Skin epidermis (tissue), 12 donors: Measurements from ENCODE around the gene RNPS1.

Source experiments
- H3K27ac ChIP-seq, 21 experiments: fragments of 200-600 bp; sonication (generic) in 11 of 21; one replicate each; pipeline ENCODE4 v1.5.0; 2020; ENCODE audit warnings: mild to moderate bottlenecking in 3 of 21, inconsistent platforms in 2 of 21, moderate library complexity in 2 of 21
- H3K4me3 ChIP-seq, 7 experiments: fragments of 200-600 bp; sonication (generic) in 2 of 7; one replicate each; pipeline ENCODE4 v1.5.0; 2020; ENCODE audit warnings: inconsistent platforms in 2 of 7, mild to moderate bottlenecking in 2 of 7, moderate library complexity in 1 of 7

The RNPS1 gene

DNA sequence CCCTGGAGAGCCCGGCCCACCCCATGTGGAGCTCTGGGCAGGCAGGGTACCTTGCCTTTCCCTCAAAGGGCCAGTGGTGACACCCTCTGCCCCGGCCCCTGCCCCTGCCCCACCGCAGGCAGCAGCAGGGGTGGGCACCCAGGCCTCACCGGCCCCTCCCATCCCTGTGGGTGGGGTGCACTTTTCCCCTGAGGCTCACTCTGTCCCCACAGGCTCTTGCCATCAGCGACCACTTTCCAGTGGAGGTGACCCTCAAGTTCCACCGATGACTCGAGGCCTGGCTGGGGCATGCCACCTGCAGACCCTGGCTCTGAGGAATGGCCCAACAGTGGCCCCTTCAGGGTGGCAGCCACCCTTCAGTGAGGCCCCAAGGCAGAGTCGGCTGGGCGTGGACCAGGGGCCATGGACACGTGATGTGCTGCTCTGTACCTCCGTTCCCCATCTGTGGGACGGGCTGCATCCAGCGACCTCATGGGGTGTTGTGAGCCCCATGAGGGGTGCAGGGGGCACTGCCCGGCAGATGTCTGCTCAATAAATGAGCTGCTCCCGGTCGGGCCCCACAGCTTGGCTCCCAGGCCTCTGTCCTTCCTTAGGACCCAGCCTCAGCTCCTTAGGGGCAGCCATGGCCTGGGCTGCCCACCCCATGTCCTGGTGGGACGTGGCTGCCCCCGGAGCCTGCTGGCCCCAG is 29.6 kb downstream of the RNPS1 start:
- Histone ChIP-seq H3K27ac (no peak overlapping the region), H3K4me3 (peak overlapping the region in 1 of 7 experiments; percentile 6)

DNA sequence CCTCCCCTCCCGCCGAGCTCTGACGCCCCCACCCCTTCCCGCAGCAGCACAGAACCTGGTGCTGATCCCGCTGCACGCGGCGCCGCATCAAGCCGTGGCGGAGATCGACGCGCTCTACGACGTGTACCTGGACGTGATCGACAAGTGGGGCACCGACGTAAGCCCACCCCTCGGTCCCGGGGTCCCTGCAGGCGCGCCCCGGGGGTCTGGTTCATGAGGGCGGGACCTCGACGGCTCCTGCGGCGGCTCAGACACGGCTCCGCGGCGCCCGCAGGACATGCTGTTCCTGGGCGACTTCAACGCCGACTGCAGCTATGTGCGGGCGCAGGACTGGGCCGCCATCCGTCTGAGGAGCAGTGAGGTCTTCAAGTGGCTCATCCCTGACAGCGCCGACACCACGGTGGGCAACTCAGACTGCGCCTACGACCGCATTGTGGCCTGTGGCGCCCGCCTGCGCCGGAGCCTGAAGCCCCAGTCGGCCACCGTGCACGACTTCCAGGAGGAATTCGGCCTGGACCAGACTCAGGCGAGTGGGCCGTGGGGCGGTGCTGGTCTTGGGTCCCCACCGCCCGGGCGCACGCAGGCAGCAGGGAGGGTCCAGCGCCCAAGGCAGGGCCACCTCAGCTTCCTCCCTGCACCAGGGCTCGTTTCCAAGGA is 30.3 kb downstream of the RNPS1 start:
- H3K27ac ChIP-seq = no peak overlapping the region
- peak overlapping the region in 3 of 7 experiments; percentile 6 to 31 (median 15) for H3K4me3 ChIP-seq

DNA sequence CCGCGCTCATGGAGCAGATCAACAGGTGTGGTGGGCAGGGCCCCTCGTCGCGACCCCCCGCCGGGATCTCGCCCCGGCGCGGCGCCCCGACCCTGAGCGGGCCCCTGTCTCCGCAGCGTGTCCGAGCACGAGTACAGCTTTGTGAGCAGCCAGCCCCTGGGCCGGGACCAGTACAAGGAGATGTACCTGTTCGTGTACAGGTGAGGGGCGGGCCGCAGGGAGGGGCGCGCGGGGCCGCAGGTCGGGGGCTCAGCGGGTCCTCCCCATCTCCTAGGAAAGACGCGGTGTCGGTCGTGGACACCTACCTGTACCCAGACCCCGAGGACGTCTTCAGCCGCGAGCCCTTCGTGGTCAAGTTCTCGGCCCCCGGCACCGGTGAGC is 30.8 kb downstream of the RNPS1 start:
- Histone ChIP-seq H3K27ac (peak overlapping the region in 4 of 21 experiments; percentile 5 to 35 (median 20)), H3K4me3 (peak overlapping the region in 5 of 7 experiments; percentile 15 to 31 (median 25))

DNA sequence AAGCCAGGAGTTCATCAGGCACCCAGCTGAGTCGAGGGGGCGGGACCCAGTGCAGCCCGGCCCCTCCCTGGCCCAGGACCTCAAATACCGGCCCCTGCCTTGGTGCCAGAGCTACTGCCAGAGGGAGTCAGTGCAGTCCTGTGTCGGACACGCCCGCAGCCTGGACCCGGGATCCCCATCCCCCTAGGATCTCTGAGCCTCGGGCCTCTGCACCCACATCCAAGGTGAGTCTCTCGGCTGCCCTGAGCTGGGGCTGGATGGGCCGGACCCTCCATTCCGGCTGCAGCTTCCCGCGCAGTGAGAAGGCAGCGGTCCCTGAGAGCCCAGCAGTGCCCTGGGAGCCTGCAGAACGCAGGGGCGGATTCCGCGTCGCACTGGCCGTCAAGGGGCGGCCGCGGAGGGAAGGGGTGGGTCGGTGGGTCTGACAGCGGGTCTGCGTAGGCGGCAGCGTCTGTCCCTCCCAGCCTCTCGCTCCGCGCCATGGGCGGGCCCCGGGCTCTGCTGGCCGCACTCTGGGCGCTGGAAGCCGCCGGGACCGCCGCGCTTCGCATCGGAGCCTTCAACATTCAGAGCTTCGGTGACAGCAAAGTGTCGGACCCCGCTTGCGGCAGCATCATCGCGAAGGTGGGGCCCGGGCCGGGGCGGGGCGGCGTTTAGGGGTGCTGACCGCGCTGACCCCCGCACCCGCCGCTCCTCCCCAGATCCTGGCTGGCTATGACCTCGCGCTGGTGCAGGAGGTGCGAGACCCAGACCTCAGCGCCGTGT is 31.4 kb downstream of the RNPS1 start, which contains the start of gene DNASE1L2:
TSS of gene DNASE1L2 (plus strand) at position 108 of the 765 bp plus-strand sequence. CDS start at position 481, 373 bp downstream.
- H3K4me3 ChIP-seq = peak within 1 kb of the TSS in 5 of 7 experiments; percentile 15 to 31 (median 25)
- H3K27ac ChIP-seq = peak within 1 kb of the TSS in 5 of 21 experiments; percentile 5 to 50 (median 30)

DNA sequence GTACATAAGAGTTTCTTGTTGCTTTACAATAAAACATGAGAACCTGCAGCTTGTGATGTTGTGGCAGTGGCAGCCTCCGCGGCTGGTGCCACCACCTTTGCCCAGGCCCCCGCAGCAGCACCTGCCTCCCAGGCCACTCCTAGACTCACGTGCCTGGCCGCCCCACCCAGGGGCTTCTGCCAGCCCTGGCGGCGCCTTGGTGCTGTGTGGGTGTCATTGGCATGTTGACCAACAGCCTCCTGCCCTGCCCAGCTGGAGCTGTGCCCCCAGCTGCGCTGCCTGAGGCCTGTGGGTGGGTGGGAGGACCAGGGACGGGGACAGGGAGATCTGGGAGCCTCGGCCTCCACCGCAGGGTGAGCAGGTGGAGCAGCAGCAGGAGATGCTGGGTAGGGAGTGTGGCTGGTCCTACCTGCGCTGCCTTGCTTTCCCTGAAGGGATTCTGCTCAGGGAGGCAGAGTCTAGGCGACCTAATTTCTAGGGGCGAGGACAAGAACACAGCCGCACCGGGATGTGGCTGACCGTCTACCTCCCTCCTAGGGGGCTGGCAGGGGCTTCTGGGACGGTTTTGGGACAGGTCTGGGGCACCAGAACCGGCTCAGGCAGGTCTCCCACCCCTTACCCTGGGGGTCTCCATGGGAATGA is 32.1 kb downstream of the RNPS1 start:
- Histone ChIP-seq H3K27ac (peak overlapping the region in 3 of 21 experiments; percentile 30 to 50 (median 35)), H3K4me3 (peak overlapping the region in 1 of 7 experiments; percentile 31)

DNA sequence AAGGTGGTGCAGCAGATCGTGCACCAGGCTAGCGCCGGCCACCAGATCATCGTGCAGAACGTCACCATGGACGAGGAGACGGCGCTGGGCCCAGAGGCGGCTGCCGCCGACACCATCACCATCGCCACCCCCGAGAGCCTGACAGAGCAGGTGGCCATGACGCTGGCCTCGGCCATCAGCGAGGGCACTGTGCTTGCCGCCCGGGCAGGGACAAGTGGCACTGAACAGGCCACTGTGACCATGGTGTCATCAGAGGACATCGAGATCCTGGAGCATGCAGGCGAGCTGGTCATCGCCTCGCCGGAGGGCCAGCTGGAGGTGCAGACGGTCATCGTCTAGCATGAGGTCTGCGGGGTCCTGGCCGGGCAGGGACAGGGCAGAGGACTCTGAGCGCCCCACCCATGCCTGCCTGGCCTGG is 32.7 kb downstream of the RNPS1 start:
- no peak overlapping the region for H3K27ac ChIP-seq
- H3K4me3 ChIP-seq = no peak overlapping the region

DNA sequence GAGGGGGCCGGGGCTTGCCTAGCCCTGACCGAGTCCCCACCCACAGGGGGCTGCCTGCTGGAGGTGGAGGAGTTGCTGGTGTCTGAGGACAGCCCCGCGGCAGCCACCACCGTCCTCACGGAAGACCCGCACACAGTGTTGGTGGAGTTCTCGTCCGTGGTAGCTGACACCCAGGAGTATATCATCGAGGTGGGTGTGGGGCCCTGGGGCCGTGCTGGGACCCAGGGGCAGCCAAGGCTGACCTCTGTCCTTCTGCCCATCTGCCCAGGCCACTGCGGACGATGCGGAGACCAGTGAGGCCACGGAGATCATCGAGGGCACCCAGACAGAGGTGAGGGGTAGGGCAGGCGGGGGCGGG is 33.1 kb downstream of the RNPS1 start:
- H3K27ac ChIP-seq = no peak overlapping the region
- no peak overlapping the region for H3K4me3 ChIP-seq

DNA sequence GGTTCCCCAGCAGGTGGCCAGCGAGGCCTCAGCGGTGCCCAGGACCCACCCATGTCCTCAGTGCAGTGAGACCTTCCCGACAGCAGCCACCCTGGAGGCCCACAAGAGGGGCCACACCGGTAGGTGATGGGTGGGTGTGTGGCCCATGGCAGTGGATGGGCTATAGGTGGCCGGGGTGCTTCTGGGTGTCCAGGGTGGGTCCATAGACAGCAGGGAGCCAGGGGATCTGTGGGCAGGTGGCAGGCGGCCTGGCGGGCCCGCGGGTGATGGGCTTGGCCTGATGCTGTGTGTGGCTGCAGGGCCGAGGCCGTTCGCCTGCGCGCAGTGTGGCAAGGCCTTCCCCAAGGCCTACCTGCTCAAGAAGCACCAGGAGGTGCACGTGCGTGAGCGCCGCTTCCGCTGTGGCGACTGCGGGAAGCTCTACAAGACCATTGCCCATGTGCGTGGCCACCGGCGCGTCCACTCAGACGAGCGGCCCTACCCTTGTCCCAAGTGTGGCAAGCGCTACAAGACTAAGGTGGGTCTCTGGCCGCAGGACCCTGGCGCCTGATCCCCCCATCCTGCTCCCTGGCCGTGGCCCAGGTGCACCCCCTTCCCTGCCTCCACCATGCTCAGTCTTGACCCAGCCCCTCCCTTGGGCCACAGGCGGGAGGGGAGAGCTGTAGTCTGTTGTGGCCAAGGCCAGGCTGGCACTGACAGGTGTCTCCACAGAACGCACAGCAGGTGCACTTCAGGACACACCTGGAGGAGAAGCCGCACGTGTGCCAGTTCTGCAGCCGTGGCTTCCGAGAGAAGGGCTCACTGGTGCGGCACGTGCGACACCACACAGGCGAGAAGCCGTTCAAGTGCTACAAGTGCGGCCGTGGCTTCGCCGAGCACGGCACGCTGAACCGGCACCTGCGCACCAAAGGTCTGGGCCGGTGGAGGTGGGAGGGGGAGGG is 33.8 kb downstream of the RNPS1 start:
- Histone ChIP-seq H3K4me3 (no peak overlapping the region), H3K27ac (no peak overlapping the region)

DNA sequence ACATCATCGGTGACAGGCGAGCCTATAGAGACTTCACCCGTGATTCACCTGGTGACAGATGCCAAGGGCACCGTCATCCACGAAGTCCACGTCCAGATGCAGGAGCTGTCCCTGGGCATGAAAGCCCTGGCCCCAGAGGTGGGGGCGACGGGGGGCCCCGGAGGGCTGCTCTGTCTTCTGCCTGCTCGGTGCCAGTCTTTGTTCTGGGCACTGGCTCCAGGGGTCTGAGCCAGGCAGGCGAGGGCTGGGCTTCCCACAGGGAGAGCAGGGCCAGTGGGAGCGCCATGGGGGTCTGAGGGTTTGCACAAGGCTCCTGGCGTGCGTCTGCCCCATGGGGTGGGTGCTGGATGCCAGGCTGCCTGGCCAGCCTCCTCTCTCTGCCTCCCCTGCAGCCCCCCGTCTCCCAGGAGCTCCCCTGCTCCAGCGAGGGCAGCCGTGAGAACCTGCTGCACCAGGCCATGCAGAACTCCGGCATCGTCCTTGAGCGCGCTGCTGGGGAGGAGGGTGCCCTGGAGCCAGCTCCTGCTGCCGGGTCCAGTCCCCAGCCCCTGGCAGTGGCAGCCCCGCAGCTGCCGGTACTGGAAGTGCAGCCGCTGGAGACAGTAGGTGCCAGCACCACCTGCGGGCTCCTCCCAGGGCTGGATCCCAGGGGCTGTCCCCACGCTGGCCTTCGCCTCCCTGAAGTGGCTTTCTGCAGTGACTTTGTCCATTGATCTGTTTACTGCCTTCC is 34.7 kb downstream of the RNPS1 start:
- H3K4me3 ChIP-seq = no peak overlapping the region

DNA sequence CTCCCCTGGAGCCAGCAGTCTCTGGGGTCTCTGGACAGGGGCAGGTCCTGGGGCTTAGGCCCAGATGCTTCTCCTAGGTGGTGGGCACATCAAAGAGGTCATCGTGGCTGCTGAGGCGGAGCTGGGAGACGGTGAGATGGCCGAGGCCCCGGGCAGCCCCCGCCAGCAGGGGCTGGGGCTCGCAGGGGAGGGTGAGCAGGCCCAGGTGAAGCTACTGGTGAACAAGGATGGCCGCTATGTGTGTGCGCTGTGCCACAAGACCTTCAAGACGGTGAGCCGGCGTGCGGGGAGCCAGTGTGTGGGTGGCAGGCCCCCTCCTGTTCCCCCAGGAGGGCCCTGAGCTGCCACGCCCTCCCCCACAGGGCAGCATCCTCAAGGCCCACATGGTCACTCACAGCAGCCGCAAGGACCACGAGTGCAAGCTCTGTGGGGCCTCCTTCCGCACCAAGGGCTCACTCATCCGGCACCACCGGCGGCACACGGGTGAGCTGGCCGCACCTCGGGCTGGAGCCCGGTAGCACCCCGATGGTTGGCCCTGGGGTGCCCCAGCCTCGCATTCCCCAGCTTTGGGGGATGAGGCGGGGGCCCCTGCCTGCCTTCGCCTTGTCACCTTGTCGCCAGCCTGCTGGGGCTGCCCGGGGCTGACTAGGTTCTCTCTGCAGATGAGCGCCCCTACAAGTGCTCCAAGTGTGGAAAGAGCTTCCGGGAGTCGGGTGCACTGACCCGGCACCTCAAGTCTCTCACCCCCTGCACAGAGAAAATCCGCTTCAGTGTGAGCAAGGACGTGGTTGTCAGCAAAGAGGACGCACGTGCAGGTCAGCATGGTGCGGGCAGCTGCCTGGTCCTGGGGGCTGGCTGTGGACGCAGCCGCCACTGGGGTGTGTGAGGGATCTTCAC is 35.6 kb downstream of the RNPS1 start:
- Histone ChIP-seq H3K27ac (no peak overlapping the region), H3K4me3 (no peak overlapping the region)

More for the DNA sequence above, 34.7 kb downstream of the RNPS1 start:
- H3K27ac ChIP-seq = no peak overlapping the region

DNA sequence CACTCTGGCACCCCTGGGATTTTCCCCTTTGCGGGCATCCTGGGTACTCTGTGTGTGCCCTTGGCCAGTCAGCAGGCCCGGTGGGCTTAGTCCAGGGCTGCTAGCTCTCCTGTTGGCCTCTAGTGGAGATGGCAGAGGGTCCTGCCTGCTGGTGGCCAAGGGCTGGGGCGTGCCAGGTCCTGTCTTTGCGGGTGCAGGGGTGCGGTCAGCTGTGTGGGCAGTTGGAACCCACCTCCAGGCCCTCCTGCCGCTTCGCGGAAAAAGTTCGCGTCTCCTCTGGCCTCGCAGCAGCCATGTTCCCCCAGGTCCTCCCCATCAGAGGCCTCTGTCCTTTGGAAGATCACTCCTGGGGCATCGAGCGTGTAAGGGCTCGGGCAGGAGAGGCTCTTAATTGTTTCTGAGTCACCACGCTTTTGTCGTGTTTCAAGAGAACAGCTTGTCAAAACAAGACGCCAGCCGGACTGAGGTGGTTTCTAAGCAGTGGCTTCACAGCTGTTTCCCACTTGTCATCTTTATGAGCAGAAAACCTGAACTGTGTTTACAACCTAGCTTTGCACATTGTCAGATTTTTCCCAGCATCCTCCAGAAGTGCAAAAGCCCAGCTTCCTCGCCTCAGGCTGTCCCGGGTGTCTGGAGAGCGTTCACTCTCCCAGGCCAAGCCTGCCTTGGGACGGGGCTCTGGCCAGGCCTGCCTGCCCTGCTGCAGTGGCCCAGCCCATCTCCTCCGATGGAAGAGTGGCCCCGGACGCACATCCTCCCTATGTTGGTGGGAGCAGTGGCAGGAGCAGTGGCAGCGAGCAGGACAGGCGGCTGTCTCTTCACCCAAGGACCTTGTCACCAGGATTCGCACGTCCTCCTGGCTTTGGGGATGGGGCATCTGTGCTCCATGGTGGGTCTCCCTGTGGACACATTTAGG is 36.7 kb downstream of the RNPS1 start:
- H3K27ac ChIP-seq = peak overlapping the region in 9 of 21 experiments; percentile 1 to 72 (median 21)

DNA sequence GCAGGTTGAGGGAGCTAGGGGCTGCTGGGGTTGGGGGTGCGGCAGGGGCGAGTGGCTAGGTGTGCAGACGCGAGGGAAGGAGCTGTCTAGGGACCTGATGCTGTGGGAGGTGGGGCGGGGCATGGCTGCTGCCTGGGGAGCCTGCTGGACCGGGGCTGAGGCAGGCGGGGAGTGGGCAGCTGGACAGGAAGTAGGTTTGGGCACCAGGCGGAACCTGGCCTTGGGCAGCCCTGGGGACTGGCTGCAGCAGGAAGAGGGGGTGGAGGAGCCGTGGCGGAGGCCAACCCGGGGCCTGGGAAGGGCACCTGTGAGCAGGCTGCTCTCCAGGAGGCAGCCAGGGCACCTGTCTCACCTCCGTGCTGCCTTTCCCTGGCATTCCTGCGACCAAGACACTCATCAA is 37.5 kb downstream of the RNPS1 start:
- Histone ChIP-seq H3K4me3 (no peak overlapping the region), H3K27ac (peak overlapping the region in 4 of 21 experiments; percentile 1 to 72 (median 37))

More for the DNA sequence above, 36.7 kb downstream of the RNPS1 start:
- H3K4me3 ChIP-seq = no peak overlapping the region

DNA sequence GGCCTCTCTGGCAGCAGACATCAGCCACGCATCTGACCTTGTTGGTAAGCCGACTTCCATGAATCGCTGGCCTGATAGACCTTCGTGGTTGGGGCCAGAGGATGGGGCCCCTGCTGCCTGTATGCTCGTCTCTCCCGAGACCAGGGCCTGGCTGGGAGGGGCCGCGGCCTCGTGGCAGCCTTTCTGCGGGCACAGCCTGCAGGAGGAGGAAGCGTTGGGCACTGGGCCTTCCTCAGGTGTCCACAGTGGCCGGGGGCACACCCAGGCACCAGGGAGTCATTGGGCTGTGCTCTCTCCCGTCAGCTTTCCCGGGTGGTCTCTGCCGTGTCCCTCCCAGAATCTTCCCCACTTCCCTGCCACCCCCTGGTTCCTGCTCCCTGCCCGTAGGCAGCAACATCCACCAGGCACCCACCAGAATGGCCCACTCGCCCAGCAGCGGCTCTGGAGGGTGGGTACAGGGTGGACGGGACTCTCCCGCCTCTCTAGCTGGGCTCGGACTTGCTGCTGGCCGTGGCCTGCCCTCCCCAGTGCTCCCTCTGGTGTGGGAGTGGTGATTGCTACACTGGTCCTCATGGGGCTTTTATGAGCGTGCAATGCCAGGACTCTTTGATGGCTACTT is 38.2 kb downstream of the RNPS1 start:
- H3K4me3 ChIP-seq = no peak overlapping the region
- H3K27ac ChIP-seq = peak overlapping the region in 2 of 21 experiments; percentile 6 to 18

DNA sequence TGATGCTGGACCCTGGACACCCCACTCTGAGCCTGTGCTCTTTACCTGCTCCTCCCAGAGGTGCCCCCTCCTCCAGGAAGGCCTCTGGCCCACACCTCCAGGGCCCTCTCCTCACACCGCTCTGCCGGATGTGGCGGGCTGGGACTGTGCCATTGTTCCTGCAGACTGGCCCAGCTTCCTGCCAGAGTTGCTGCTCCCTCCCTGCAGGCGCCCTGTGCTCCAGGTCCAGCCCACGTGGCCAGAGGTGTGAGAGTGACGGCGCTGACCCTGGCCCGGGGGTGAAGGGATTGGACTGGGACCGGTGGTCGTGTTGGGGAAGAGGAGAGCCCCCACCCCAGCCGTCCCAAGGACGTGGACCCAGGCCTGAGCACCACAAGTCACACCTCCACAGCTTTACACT is 38.8 kb downstream of the RNPS1 start:
- Histone ChIP-seq H3K4me3 (no peak overlapping the region), H3K27ac (peak overlapping the region in 1 of 21 experiments; percentile 30)

DNA sequence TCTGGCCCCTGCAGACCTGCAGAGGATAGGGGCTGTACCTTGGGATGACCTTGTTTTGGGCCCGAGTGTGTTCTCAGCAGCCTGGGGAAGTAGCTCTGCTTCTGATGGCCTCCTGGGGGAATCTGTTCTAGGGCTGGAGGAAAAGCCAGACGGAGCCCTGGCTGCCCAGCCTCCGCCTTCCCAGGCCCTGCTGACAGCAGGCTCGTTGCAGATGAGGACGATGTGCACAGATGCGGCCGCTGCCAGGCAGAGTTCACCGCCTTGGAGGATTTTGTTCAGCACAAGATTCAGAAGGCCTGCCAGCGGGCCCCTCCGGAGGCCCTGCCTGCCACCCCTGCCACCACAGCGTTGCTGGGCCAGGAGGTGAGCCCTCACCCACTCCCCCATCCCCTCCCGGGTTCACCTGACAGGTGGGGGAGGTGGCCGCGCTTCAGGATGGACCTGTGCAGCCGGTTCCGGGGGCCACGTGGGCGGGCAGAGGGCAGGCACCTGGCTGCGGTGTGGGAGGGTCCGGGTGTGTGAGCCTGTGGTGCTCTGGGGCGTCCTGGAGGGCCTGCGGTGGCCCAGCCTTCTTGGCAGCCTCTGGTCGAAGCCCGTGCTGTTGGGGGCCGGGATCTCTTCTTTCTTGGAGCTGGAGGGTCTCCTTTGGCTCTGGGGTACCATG is 39.6 kb downstream of the RNPS1 start:
- no peak overlapping the region for H3K4me3 ChIP-seq
- peak overlapping the region in 7 of 21 experiments; percentile 2 to 54 (median 28) for H3K27ac ChIP-seq
